T-helper 2 cell (primary cell): Measurements from ENCODE around the gene RAI1.

ENCODE experiments used
- DNase-seq, 5 experiments: peaks; one replicate each; pipeline versions ENCODE4 v3.0.0 to v3.0.0-alpha.2; 2012 to 2022

RAI1 gene

DNA sequence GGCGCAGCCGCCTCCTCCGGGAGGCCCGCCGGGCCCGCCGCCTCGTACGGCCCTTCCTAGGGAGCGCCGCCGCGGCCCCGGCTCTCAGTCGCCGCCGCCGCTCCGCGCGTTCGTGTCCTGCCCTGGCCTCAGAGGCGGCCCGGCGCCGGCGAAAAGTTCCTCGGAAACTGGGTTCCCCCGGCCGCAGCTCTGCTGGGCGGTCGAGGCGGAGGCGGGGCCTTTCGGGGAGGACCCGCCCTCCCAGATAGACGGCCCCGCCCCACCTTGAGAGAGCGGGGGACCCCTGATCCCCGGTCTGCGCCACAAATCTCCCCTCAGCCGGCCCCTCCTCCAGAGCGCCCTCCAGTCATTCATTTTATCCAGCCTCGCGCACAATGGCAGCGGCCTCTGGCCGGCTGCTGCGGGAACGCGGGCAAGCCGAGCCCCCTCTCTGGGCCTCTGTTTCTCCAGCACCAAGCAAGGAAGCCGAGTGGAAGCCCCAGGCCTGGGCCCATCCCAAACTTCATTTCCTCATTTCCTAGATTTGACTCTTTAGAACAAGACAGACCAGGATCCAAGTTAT is 155.6 kb downstream of the RAI1 start, which contains the start of gene SREBF1:
TSS of gene SREBF1 (minus strand) at position 169 of the 562 bp plus-strand sequence. CDS start 169 bp downstream, outside the sequence.
- DNase-seq = peak; percentile 19 to 70 (median 48)

DNA sequence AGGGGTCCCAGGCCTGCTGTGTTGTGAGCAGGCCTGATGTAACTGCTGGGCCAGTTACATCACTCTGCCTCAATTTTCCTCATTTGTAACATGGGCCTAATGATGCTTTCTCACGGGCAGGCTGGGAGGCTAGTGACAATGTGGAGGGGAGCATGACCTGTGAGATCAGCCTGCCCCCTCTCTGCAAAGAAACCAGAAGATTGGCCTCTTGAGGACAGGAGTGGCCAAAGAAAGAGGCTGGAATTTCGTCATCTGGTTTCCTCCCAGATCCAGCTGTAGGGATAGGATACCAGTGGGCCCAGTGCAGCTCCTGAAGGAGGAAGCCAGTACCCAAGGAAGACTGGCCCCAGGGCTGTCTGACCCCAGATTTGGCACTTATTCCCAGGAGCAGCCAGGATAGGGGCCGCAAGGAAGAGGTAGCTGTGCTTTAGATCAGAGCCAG is 156.1 kb downstream of the RAI1 start:
- no peak for DNase-seq

DNA sequence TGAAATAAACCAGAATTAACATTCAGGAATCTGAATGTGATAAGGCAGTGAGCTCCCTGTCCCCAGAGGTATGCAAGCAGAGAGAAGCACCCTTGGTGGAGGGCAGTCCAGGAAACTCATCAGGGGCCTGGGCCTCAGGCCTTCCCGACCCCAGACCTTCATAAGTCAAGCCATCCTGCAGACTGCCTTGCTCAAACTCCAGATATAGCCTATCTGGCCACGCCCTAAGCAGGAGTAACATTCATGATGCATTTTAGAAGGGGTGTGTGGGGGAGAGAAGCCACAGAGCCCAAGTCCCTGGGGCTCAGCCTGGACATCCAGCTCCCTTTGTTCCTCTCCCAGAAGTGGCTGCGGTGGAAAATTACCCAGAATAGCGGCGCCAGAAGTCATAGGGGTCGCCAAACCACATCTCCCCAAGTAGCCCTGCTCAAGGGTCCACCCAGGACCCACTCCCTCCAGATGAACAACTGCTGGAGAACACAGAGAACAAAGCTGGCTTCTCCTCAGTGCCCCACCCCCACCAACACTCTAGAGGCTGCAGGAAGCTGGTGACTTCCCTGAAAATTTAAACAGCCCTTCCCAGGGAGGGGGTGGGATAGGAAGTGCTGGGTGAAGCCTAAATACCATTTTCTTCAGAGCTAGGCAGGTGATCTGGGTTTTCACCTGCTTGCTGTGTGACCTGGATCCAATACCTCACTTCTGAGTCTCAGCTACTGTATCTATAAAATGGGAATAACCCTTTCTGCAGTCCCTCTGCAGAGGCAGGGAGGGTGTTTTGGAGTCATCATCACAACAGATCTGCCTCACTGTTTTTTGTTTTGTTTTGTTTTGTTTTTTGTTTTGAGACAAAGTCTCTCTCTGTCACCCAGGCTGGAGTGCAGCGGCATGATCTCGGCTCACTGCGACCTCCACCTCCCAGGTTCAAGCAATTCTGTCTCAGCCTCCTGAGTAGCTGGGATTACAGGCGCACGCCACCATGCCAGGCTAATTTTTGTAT is 157.0 kb downstream of the RAI1 start:
- DNase-seq = no peak

DNA sequence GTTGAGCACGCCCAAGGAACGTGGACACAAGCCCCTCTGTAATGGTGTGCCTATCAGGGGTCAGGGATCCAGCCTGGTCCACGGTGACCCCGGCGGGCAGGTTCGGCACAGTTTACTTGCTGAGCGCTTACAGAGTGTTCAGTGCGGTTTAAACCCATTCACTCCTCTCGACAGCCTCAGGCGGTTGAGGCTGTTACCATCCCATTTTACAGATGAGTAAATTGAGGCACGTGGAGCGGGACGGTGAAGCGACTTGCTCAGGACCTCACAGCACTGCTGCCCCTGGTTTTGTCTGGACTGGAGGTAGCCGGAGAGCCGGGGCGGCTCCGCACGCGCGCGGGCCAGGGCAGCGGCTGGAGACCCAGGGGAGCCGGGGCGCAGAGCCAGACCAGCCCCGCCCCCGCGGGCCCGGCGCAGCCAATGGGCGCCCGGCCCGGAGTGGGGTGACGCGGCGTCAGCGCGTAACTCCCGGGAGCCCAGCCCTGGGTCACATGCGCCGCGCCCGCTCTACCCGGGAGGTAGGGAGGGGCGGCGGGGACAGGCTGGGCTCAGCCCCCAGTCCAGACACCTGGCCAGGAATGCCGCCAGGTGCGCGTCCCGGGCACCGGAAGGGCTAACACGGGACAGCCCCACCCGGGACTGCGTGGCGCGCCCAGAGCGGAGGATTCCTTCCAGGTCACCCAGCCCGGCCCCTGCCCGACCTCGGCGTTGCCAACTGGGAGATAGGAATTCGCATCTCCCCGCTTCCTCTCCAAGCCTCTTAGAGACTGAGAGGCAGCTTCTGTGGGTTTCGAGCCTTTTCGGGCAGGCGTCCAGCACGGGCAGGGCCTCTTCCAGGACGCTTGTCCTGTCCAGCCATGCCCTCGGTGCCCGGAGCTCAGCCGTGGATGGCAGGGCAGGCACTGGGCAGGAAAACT is 158.8 kb downstream of the RAI1 start:
- peak; percentile 65 to 89 (median 72) for DNase-seq

DNA sequence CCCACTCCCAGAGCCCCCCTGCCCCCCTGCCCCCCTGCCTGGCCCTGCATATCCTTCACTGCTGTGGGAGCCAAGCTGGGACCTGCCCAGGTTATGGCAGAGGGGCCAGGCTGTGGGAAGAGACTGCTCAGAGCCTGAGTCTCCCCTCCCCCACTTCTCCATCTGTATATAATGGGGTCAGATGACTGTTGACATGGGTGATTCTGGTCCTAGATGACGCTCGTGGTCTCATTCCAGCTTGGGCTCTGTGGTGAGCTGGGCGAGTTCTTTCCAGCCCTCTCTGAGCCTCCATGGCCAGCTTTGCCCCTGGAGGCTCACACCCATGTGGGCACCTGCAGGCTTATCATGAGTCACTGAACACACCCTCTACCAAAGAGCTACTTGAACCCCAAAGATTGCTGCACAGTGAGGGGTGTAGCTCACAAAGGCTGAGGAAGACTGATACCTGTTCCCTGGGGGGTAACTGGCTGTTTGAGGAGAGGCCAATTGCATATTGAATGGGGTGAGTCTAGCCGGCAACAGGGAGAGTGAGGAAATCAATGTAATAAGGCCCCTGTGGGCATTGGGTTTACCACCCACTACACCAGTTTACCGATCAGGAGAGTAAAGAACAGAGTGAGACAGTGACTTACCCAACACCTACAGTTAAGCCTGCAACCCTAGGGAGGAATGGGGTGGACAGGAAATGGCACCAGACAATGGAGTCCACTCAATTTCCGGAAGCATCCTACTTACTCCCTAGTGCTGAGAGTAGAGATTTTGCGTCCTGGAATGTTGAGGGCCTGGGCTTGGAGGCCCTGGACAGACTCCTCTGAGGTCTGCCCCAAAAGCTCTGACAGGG is 159.7 kb downstream of the RAI1 start:
- DNase-seq = no peak

DNA sequence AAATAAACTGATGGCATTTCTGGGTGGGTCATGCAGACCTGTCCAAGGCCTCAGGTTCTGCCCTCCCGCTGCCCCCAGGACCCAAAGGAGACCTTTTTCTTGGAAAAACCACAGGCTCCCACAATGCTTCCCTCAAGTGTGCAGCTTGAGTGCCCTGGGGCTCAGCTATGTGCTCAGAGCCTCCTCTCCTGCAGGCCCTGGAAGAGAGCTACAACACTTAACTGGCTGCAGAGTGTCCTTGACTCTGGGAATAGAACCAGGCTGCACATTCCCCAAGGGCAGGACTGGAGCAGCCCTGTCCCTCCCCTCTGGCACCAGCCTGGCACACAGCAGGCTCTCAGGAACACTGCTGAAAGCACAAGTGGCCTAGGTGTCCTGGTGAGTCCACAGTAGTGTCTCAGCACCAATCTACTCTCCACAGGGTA is 160.4 kb downstream of the RAI1 start:
- DNase-seq = no peak

DNA sequence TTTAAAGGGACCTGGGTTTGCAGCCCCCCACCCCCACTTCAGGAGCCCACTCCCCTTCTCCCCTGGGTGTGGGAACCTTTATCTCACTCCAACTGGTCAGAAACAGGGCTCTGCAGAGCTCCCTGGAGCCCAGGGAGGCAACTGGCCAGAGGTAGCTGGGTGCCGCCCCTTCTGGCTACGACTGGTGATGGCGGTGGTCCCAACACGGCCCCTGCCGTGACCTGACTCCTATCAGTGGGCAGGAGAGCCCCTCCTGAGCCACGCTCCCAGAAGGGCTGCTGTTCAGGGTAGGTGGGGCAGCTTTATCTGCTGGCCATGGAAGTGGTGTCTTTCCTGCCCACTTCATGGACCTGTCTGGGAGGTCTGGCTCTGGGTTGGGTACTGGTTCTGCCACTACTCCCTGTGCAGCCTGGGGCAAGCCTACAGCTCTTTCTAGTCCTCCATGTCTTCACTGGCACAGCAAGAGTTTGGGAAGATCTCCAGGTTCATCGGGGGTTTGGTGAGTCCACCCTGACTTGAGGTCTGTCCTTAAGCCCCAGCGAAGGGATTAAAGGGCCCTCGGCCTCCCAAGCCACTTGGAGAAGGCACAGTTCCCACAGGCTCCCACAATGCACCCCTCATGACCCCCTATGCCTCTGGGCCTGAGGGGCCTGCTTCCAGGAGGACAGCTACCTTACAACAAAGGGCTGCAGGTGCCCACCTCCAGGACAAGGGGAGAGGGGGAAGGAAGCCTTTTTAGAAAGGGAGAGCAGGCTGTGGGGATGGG is 161.0 kb downstream of the RAI1 start:
- DNase-seq = no peak

DNA sequence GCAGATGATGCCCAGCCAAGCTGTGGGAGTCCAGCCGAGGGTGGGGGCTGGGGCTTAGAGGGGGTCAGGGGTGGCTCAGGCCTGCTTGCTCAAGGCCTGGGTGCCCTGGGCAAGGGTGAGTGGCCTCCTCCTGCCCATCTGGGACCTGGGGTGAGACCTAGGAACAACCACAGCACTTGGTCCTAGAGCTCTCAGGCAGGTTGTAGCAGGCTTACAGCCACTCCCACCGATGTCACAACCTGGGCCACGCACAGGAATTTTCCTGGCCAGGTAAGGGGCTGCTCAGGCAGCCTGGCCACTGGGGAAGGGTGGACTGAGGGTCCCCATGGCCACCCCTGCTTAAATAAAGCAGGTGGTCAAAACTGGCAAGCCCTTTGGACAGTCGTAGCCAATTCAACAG is 161.8 kb downstream of the RAI1 start:
- no peak for DNase-seq

DNA sequence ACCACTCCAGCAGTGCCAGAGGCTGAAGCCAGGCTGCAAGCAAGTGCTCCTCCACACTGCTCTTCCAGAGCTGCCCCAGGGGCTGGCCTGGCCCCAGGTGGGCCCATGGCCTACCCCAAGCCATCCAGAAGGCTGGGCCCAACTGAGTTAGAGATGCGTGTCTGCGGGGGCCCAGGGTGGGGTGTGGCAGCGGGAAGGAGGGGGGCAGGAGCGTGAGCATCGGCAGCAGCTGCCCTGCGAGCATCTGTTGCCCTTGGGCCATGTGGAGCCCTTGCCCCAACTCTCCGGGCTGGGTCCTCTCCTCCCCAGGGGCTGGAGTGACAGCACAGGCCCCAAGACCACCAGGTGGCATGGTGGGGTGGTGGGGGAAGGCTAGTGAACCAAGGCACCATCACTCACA is 162.8 kb downstream of the RAI1 start:
- no peak for DNase-seq

DNA sequence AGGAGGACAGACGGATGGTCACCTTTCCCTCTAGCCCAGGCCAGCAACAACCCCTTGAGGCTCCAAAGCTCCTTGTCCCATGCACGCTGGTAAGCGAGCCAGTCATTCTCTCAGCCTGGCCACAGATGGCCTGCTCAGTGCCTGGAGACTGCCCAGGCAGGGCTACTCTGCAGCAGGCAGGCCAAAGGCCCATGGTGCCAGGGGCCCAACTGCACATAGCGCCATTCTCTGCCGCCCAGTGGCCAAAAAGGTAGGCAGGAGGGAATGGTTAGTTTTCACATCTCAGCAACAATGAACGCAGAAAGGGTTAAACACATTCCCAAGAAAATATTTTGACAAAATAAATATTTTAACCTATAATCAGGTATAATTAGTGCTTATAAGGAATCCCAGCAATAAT is 163.2 kb downstream of the RAI1 start:
- DNase-seq = no peak

DNA sequence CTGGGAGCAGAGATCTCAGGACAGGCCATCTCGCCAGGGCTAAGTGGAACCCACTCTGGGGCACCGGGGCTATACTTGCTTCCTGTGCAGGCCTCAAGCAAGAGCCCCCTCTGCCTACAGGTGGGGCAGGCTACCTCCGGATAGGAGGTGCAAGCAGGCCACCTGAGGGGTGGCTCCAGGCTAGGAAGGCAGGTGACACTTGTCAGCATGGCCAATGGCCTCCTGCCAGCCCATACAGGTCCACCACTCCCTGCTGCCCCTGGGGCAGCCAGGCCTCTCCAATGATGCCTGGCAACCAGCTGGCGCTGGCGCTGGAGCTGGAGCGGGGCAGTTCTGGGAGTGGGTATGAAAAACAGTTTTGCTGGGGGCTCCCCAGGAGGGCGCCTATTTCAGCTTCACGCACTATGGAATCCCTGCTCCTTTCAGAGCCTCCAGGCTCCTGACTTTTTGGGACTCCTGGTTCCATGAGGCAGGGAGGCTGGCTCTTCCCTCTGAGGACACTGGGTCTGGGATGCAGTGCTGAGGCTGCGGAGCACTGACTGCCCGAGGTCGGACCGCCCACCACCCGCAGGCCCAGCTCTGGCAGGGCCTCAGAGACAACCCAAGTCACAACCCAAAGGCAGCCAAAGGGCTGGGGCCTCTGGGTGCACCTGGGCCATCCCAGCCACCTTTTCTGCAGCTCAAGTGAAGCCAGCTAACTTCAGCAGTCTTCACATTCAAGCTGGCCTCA is 164.0 kb downstream of the RAI1 start:
- no peak for DNase-seq

DNA sequence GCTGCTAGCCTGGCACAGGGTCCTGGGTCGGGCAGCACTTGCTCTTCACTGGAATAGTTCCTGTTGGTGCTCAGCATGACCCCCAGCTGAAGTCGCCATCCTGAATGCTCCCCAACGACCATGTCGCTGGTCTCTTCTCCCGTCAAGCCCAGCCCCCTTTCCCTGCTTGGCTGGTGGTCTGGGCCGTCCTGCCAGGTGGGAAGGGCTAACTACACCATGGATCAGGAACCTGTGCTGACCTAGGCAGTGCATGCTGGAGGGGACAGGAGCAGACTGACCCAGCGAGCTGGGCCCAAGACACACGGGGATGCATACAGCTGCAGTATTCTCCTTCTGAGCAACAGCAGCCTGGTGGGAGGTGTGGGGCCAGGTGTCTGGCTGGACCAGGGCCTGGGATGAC is 164.7 kb downstream of the RAI1 start:
- DNase-seq = no peak

DNA sequence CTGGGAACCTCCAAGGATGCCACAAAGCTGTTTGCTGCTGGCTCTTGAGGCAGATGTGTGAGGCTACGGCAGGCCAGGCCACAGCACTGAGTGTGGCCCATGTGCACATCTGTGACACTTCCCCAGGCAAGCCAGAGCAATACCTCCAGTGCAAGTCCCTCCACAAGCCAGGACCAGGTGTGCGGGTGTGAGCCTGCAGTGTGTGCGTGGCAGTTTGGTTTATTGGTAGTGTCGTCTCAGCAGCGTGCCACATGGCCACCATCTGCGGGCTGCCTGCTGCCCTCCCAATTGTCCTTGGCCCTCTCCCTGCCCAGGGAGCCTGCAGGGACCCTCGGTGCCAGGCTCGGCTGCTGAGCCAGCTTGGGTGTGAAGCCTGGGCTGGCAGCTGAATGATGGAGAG is 165.4 kb downstream of the RAI1 start:
- no peak for DNase-seq

DNA sequence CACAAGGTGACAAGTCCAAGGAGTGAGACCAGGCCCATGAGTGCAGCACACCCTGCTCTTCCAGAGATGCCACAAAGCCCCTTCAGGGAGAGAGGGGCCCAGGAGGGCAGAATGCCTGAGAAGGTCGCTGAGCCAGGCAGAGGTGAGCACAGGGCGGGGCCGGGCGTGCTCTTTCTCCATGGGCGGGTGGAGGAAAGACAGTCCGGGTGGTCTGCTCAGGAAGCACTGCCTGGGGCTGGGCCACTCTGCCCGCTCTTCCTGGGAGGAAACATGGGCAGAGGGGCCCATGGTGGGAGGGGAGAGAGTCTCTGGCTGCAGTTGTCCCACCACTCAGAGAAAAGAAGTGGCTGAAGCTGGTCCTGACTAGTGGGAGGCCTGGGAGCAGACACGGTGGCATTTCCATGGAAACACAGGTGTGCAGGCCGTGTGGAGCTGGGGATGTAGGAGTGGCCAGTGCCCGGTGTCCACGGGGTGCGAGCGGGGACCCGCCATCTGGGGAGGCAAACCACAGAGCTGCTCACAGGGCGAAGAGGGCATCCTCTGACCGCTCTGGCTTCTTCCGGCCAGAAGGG is 165.9 kb downstream of the RAI1 start:
- no peak for DNase-seq

DNA sequence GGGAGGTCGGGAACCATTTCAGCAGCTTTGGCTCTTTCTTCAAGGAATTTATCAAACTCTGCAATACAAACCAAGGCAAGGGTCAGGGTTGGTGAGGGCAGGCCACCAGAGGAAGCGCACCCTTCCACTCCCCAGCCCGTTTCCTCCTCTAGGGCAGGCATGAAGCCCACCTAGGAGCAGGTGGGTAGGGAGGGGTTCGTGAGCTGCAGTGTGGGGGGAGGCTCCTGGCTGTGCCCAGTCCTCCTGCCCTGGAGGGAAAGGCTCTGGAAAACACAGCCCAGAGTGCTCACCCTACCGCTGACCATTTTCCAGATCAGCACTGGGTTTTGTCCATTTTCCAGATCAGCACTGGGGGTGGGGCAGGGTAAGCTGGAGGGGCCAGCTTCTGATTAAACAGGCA is 166.5 kb downstream of the RAI1 start:
- no peak for DNase-seq

DNA sequence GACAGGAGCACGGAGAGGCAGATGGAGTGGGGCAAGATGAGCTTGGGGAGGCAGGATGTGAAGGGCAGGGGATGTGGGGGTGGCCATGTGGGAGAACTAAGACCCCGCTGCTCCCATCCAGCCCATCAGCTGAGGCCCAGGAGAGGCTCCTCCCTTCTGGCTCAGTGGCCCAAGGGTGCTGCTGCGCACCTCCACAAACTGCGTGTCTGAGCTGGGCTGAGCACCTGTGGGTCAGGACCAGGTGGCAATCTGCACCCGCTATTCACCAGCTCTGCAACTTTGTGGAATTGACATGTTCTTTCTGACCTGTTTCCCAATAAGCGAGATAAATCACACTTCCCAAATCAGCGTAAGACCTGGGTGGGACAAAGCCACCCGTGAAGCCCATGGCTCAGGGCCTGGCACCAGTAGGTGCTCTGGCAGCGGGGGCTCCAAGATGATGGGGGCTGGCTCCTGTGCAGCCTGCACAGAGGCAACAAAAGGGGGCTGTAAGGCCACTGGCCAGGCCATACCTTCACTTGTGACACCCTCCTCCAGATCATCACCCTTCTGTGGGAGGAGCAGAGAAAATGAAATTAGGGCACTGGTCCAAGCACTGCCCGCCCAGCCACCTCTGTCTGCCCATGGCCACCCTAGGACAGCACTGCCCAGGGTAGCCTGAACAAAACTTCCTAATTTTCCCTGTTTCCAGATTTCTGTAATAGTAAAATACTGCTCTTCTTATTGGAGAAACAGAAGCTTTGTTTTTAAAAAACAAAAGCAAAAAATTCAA is 167.2 kb downstream of the RAI1 start:
- no peak for DNase-seq

DNA sequence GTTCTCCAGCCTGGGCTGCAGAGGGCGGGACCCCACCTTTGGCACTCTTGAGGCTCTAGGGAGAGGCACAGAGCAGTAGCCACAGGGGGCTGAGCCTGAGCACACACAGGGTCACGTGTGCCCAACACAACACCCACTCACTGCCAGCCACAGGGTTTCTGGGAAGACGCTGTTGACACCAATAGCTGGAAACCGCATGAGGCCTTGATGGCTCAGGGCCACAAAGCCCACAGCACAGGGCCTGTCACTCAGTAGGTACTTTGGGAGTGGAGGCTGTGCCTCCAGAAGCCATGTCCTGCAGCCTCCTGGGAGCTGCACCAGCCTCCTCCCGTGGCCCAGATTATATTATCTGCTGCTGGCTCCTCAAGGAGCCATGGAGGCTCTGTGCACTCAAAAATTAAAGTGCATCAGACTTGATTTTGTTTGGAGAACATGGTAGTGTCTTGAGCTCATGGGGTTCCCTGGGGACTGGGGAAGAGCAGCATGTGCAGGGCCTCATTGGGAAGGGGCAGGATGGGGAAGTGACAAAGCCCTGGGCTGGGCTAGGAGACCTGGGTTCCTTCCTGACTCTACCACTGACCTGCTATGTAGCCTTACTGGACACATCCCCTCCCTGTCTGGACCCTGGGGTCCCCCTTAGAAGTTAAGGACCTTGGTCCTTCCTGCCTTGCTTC is 168.0 kb downstream of the RAI1 start:
- DNase-seq = peak in 4 of 5 experiments; percentile 67 to 99 (median 80)

DNA sequence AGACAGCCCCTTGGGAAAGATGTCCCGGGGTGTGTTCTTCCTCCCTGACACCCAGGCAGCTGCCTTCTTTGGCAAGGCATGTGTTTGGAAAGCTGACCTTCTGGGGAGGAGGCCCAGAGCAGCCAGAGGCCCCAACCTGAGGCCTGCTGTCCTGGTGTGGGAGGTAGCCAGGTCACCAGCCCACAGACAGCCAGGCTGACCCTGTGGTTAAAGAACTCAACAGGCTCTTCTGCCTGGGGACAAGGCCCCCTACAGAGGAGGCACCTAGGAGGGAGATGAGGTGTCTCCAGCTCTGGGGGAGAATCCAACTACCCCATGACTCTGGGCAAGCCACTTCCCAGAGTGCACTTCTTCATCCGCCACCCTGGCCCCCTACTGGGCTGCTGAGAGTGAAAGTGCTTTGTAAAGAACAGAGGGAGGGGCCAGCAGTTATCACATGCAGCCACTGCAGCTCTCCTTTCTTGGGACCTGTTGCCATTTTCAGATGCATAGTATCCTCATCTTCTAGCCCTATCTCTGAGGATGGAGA is 168.7 kb downstream of the RAI1 start:
- peak in 4 of 5 experiments; percentile 23 to 92 (median 59) for DNase-seq
